SH-SY5Y (cell line): Measurements from ENCODE around the gene MGST2.

ENCODE experiments used
- GATA2 ChIP-seq: IDR thresholded peaks from 2 replicates; pipeline ENCODE4 v1.6.1; 2011; ENCODE audit warnings: mild to moderate bottlenecking, low read depth, low read length
- GATA3 ChIP-seq: IDR thresholded peaks from 2 replicates; pipeline ENCODE4 v1.6.1; 2011; ENCODE audit warnings: low read depth, mild to moderate bottlenecking, low read length, moderate library complexity

MGST2 gene

DNA sequence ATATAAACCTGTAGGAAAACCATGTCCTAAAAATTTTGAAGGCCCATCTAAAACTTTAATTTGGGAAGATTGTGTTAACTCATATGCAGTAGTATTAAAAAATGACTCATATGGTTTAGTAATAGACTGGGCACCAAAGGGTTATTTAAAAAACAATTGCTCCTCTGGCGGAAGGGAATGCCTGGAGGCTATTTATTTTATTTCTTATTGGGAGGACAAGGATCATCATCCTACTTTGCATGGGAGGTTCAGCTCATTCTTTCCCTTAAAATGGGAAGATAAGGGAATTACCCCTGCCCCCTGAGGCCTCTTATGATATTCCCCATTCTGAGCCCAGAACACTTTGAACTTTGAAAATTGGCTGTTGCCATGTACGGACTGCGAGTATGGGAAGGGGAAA is 29.7 kb upstream of the MGST2 start:
- TF ChIP-seq GATA2 (no peak), GATA3 (no peak)

- TF ChIP-seq GATA2, result no peak
- TF ChIP-seq GATA3, result no peak
Measured at GRCh38 chr4:139639654-139640053, 26.0 kb upstream of the MGST2 start.

DNA sequence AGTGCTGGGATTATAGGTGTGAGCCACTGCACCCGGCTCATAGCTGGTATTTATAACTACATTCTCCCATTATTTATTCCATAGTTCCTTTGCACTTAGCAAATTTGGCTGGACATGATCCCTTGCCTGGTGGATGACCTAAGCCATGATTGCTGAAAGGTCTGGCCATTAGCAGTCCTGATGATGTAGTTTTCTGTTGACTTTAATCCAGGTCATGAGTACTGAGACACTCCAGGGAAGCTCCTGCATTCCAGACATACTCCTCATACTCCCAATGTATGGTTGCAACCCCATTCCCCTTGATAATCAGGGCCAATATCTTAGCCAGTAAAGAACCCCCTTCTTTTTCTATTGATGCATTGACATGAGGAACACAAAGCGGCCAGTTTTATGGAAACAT is 24.4 kb upstream of the MGST2 start:
- TF ChIP-seq GATA2 (no peak), GATA3 (no peak)

- TF ChIP-seq GATA2, result no peak
- no peak for TF ChIP-seq GATA3
Measured at GRCh38 chr4:139642364-139642763, 23.3 kb upstream of the MGST2 start.

DNA sequence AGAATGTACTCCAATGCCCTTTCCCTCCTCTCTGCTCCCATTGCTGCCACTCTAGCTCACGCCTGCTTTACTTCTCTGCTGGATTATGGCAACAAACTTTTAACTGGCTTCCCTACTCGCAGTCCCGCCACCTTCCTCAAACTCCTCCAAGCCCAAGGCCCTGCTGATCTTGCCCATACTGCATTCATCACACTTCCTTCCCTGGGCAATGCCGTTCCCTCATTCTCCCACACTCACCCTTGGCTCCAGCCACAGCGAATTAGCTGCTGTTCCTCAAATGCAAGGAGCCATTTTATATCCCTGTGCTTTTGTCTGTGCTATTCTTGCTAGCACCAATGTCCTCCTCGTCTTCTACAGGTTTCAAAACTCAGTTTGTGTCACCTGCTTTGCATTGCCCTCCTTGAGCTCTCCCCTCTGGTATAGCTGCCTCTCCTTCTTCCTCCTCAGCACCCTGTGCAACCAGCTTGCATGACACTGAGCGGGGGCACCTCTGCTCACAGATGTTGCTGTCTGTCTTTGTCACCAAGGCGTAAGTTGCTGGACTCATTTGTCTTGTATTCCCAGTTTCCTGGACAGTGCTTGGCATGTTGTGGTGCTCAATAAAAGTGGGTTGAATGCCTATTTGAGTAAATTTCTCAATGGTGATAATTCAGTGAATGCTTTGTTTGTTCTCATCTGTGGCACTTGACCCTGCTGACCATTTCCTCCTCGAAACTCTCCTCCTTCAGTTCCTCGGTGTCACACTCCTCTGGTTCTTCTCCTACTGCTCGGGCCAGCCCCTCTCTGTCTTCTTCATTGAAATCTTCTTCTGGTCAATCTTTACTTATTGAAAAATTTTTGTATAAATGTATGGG is 22.4 kb upstream of the MGST2 start:
- TF ChIP-seq GATA3, result no peak
- no peak for TF ChIP-seq GATA2

DNA sequence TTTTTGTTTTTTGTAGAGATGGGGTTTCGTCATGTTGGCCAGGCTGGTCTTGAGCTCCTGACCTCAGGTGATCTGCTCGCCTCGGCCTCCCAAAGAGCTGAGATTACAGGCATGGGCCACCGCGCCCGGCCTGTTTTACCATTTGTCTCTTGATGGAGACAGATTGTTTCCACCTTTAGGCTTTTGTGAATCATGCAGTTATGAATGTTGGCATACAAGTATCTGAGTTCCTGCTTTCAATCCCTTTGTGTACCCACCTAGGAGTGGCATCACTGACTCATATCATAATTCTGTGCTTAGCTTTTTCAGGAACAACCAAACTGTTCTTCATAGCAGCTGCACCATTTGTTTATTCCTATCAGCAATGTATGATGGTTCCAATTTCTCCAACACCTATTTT is 20.2 kb upstream of the MGST2 start:
- TF ChIP-seq GATA3 (no peak), GATA2 (no peak)

- TF ChIP-seq GATA2 (no peak), GATA3 (no peak)
Measured at GRCh38 chr4:139647184-139647583, 18.4 kb upstream of the MGST2 start.

- TF ChIP-seq GATA3, result no peak
- no peak for TF ChIP-seq GATA2
Measured at GRCh38 chr4:139647952-139648351, 17.7 kb upstream of the MGST2 start.

DNA sequence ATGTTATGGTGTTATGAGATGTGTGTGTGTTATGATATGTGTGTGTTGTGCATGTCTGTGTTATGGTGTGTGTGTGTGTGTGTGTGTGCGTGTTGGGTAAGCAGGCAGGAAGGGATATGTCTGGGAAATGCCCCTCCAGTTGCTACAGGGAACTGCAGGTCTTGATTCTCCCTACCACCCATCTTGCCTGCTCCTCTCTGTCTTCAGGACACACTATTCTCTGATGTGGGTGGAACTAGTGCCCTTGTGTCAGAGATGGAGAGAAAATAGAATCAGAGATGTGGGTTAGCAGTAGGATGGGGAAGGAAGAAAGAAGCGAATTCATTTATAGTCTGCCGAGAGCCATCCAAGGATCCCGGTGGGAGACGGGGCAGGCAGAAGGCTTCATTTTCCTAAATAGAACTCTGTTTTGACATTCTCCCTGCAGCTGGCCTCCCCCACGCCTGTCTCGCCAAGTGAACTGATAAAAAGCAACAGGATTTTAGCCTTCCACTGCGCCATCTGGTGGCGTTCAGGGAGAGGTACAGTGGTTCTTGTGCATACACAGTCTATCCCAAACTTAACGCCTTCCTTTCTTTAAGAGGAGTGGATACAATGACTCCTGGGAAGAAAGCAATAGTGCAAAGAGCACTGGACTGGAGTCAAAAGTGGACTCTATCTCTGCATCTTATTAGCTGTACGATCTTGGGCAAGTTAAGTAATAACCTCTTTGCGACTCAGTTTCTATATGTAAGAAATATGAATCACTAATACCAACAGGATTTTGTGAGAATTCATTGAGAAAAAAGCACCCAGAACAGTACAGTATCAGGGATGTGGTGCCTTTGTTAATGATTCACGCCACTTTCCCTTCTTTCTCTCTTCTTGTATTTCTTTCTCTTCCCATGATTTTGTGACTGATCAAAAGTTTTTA is 14.1 kb upstream of the MGST2 start:
- TF ChIP-seq GATA3 (no peak), GATA2 (no peak)

- TF ChIP-seq GATA2, result no peak
- no peak for TF ChIP-seq GATA3
Measured at GRCh38 chr4:139654516-139654915, 11.1 kb upstream of the MGST2 start.

DNA sequence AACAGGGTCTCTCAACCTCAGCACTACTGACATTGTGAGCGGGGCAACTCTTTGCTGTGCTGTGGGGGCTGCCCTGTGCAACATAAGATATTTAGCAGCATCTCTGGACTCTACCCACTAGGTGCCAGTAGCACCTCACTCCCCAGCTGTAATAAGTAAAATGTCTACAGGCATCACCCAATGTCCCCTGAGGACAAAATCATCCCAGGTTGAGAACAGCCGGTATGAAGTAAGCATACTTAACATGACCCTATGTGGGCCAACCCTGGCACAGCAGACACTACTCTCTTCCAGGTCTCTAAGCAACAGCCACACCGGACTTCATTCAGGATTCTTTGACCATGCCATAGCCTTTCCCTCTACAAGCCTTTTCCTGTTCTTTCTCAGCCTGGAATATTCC is 10.5 kb upstream of the MGST2 start:
- no peak for TF ChIP-seq GATA2
- TF ChIP-seq GATA3, result no peak

GRCh38 chr4:139656614-139657486 is 8.8 kb upstream of the MGST2 start:
- TF ChIP-seq GATA2 (no peak), GATA3 (no peak)

- no peak for TF ChIP-seq GATA2
- TF ChIP-seq GATA3, result no peak
Measured at GRCh38 chr4:139658185-139658584, 7.4 kb upstream of the MGST2 start.
